ENCODE results near the gene TC2N.
A peak's percentile ranks its signal among the peaks of the same experiment; 100 is the strongest.
"Not testable (repeated sequence)": the region's sequence is repeated elsewhere in the genome, so short reads cannot be mapped to it uniquely, and the experiment has no call there.

Gene TC2N

DNA sequence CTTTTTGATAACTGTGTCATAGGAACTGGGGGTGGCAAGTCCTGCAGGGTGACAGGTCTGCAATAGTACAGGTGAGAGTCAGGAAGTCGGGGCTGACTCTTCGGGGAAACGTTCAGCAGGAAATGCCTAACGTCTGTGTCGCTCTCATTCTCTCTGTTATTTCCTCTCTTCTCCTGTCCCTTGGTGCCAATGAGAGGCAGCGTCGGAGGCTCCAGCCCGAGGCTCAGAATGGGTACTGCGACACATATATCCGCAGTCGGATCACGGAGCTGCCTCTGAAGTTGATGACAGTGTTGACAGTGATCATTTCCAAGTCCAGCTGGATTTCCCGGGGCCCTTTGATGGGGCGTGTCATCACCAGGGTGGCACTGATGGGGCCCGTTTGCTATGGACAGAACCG is 2.7 kb upstream of the TC2N start:
- DNase-seq (ENCODE audit: low read depth, low spot score), result no peak

DNA sequence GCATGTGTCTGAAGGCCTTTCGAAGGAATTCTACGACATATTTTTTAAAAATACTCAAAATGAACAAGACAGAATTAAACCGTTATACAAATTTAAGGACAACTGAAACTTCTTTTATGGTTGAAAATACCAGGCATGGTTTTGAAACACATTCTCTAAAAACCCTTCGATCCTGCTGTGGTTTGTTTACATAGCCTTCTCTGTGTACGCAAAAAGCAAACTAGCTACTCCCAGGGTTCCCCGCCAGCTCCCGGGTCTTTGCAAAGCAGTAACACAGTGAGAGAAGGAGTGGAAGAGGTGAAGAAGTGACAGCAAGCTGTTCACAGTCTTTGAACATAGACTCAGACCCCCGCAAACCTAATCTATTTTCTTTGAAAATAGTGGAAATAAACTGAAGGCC is 2.2 kb upstream of the TC2N start:
- no peak for DNase-seq (ENCODE audit: low read depth, low spot score)

DNA sequence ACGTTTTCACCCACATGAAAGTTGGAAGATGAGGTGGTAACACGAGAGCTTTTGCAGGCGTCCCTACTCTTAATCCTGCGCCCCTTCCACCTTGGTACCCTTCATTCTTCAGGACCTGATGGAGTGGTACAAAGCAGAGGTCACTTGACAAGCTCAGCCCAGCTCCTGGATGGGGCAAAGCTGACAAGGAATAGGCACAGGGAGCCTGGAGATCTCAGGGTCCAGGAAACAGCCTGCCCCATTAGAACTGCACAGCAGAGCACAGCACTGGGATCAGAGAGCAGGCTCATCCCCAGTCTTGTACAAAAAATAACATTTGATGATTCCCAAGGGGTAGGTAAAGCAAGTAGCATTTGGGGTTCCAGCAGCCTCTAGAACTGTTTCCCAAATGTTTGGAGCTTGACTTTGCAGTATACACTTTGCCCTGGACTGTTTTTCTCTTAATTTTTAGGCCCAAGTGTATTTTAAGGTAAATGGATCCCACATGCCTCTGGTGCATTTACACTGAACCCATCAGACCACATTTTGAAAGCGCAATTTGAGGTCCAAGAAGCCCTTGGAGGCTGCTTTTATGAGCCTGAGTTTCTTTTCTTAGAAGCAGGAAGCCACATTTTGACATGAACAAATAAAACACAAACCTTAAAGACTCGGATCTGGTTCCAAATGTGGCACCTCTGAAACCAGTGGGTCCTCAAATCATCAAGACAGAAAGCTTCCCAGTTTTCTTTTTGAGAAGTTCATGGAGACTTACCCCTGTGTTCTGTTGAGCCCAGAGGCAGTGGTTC is 633 bp downstream of the TC2N start:
- DNase-seq (ENCODE audit: low read depth, low spot score), result no peak

- DNase-seq (ENCODE audit: low read depth, low spot score), result no peak
Observed at GRCh38 chr14:91866061-91866460, 1.3 kb downstream of the TC2N start.

GRCh38 chr14:91862417-91862816 is 4.9 kb downstream of the TC2N start:
- no peak for DNase-seq (ENCODE audit: low read depth, low spot score)

DNA sequence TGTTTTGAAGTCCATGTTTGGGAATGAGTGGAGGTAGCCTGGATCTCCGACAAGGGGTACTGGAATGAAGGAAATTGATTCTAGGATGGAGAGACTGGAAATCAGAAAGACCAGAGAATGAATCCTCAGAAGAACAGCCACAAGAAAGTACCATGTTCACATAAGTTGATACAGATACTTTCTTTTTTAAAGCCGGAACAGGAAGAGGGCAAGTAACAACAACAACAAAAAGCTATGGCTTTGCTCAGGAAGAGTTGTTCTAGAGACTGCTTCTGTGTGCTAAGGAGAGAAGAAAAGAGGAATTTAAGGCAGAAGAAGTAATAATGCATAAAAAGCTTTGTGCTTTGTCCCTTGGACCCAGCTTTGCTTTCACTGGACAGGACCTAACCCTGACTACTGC is 6.2 kb downstream of the TC2N start:
- no peak for DNase-seq (ENCODE audit: low read depth, low spot score)

- no peak for DNase-seq (ENCODE audit: low read depth, low spot score)
Observed at GRCh38 chr14:91860238-91860637, 7.1 kb downstream of the TC2N start.

DNA sequence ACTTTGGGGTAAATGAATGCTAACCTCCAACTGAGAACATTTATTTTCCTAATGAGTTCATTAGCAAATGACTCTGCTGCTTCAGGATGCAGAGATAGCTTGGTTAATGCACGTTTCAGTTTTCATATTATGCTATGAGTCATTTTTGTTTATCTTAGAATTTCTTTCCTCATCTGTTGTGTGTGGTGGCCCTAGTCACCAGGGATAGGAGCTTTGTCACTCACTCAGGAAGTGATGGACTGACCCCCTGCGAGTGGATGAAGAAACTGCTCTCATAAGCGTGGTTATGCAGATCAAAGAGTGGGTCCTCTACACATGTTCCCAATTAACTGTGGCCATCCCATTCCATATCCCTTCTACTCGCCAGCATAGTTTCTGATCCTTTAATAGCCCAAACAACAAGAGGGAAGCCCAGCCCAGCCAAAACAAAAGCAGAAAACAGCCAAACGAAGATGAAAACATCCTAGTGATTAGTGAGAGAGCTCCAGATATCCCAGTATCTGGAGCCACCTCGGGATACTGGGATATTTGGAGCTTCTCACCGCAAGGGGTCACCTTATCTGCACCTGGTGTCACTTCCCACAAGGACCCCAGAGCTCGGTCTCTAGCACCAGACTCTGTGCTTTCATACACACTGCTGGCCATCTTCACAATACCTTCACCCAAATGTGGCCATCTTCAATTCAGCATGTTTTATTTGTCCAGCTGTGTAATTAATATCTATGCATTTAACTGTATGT is 8.6 kb downstream of the TC2N start:
- DNase-seq (ENCODE audit: low read depth, low spot score), result peak; percentile 14

- no peak for DNase-seq (ENCODE audit: low read depth, low spot score)
Observed at GRCh38 chr14:91857614-91858013, 9.7 kb downstream of the TC2N start.

GRCh38 chr14:91854327-91854934 is 12.9 kb downstream of the TC2N start:
- DNase-seq (ENCODE audit: low read depth, low spot score), result no peak

DNA sequence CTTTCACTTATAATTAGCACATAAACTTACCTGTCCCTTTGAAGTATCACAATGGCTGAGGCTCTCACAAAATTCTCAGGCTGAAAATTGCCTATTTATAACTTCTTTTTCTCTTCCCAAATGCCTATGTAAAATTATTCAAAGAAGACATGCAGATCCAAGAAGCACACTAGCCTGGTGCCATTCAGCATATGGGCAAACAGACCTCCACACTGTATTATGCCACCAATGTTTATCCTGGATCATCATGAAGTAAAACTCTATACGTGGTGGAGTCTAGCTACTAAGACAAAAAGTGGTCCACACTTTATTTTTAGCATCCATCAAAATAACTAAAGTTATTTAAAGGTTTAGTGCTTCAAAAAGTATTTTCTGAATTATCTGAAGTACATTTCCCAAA is 15.8 kb downstream of the TC2N start:
- DNase-seq (ENCODE audit: low read depth, low spot score), result no peak

DNA sequence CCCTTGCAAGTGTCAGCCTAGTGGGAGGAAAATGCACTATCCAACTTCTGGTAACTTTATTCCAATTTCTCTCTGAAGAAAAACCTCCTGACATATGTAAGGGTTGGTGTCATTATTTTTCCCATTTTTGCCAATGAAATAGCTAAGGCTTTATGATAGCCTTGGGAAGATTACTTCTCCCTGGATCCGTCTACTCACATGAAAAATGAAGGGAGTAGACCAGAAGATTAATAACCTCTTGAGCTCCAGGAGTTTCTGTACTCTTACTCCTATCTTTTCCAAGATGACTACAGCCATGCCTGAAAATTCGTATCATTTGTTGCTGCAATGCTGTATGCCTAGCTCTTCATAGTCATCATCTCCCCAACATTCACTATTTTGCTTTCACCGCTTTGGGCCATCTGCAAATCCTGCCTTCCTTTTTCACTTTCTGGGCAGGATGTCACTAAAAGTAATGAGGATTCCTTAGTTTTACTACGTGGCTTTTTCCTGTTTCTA is 18.8 kb downstream of the TC2N start:
- DNase-seq (ENCODE audit: low read depth, low spot score), result no peak

GRCh38 chr14:91847693-91848092 is 19.6 kb downstream of the TC2N start:
- no peak for DNase-seq (ENCODE audit: low read depth, low spot score)

- no peak for DNase-seq (ENCODE audit: low read depth, low spot score)
Observed at GRCh38 chr14:91845652-91846051, 21.7 kb downstream of the TC2N start.

DNA sequence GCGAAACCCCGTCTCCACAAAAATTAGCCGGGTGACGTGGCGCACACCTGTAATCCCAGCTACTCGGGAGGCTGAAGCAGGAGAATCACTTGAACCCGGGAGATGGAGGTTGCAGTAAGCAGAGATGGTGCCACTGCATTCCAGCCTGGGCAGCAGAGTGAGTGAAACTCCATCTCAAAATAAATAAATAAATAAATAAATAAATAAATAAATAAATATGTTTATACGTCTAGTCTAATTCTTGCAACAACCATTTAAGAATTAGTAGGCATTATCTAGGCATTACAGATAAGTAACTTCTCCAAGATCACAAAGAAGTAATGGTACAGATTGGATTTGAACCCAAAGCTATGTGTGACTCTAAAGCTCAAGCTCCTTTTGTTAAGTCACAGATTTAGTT is 22.3 kb downstream of the TC2N start:
- not testable (repeated sequence) for DNase-seq (ENCODE audit: low read depth, low spot score)

DNA sequence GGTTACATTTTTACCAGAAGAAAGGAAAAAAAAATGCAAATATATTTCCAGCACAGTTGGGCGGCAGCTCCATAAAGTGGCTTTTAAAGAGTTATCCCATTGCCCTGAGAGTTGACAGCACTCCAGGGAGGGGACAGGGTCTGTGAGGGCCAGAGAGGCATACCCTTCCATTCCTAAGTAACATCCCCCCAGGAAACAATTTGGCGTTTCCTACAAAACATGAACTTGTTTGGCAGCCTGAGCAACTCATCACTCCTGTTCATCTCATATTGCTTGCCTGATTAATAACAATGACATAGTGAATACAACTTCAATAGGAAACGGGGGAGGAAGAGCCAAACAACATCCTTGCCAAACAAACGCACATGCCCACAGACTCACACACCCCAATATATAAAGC is 23.3 kb downstream of the TC2N start:
- DNase-seq (ENCODE audit: low read depth, low spot score), result no peak

DNA sequence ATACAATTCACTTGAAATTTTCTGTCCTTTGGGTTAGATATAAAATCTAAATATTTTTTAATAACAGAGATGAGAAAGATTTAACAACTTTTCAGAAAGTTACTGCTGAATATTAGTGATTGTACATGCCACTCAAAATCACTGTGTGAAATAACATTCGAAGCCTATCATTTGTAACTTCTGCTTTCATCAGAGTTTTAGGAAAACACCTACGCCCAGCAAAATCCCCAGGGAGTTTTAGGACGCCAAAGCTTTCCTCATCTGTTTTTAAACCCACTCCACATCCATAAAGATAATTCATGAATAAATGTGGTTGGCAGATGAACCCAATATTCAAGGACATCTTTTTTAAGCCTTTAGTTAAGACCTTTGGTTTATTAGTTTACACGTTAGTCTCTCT is 23.9 kb downstream of the TC2N start:
- no peak for DNase-seq (ENCODE audit: low read depth, low spot score)

DNA sequence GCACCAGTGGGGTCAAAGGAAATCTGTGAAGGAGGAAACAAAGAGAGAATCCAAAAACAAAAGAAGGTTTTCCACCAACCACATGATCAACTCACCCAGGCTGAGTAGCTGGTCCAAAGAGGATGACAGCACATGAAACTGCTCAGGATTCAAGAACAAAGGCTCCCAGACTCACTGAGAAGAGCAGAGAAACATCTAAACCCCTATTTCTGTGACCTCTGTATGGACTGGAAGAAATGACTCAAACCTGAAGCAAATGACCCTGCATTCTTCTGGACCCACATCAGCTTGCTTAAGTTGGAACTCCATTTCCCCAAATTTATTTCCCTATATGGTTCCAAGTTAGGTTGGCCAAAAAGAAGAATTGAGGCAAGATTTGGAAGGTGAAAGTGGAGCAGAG is 26.3 kb downstream of the TC2N start:
- DNase-seq (ENCODE audit: low read depth, low spot score), result no peak

- no peak for DNase-seq (ENCODE audit: low read depth, low spot score)
Observed at GRCh38 chr14:91839749-91840148, 27.6 kb downstream of the TC2N start.

DNA sequence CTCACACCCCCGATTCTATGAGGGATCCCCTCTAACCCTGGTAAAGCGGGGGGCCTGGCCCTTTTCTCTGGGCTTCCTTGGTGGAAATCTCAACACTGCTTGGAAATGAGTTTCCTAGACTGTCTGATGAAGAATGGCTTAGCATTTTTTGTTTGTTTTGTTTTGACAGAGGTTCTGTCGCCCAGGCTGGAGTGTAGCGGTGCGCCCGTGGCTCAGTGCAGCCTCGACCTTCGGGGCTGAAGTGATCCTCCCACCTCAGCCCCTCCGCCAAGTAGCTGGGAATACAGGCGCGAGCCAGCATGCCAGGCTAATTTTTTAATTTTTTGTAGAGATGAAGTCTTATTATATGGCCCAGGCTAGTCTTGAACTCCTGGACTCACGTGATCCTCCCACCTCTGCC is 30.3 kb downstream of the TC2N start:
- no peak for DNase-seq (ENCODE audit: low read depth, low spot score)

DNA sequence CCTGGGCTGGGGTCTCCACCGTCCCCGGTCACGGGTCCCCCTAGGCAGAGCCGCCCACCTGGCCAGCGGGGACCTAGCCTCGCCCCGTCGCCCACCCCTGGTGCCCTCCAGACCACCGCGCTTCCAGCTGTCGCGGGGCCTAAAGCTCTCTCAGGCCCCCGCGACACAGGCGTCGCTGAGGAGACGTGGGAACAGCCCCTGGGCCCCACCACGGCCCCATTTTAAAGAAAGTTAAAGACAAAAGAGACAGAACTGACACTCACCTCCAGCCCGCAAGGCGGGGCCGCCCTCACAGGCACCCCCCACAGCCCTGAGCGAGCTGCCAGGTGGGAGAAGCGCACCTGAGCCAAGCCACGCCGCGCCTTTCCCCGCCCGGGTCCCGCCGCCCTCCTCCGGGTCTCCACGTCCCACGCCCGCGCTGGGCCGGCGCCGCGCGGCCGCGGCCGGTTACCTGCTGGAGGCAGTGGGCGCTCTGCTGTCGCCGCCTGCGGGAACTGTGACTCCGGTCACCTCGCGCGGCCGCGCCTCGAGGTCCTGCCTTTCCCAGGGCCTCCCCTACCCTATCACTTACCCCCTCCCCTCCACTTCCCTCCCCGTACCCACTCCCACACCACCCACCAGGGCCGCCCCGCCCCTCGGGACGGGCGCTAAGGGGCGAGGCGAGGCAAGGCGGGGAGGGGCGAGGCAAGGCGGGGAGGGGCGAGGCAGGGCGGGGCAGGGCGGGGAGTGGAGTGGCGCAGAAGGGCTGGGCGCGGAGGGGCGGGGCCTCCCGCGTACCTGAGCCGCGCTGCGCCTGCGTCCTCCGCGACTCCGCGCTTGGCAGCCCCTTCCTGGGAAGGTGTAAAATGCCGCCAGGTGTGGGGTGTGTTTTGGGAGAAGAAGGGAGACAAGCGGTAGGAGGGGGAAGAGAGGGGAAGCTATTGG is 31.2 kb downstream of the TC2N start:
- DNase-seq (ENCODE audit: low read depth, low spot score), result peak; percentile 74
